Stimulated activated CD4-positive, alpha-beta T cell treated with anti-CD3 and anti-CD28 coated beads, Interleukin-1b, Interleukin-23, amount 100 ng/mL, for 24 hours (primary cell): Measurements from ENCODE around the gene MAP4K4.
"Not testable (repeated sequence)": the region's sequence is repeated elsewhere in the genome, so short reads cannot be mapped to it uniquely, and the experiment has no call there.

ENCODE experiments used
- DNase-seq, 4 experiments: peaks; one replicate each; pipeline ENCODE4 v3.0.0-alpha.2; 2020; ENCODE audit warnings: low read depth in 4 of 4, low spot score in 1 of 4

MAP4K4 gene

GRCh38 chr2:101741775-101742520 lies 44.4 kb downstream of the MAP4K4 start:
- no peak for DNase-seq

GRCh38 chr2:101742547-101742946 lies 45.0 kb downstream of the MAP4K4 start:
- no peak for DNase-seq

- DNase-seq, result no peak
Observed at GRCh38 chr2:101743288-101743687, 45.8 kb downstream of the MAP4K4 start.

GRCh38 chr2:101744832-101745231 lies 47.3 kb downstream of the MAP4K4 start:
- no peak for DNase-seq

GRCh38 chr2:101745711-101746694 lies 48.5 kb downstream of the MAP4K4 start:
- no peak for DNase-seq

GRCh38 chr2:101748000-101748399 lies 50.5 kb downstream of the MAP4K4 start:
- DNase-seq, result no peak

GRCh38 chr2:101748462-101748861 lies 51.0 kb downstream of the MAP4K4 start:
- DNase-seq, result not testable (repeated sequence)

GRCh38 chr2:101750688-101751087 lies 53.2 kb downstream of the MAP4K4 start:
- no peak for DNase-seq

- no peak for DNase-seq
Observed at GRCh38 chr2:101751276-101751815, 53.8 kb downstream of the MAP4K4 start.

GRCh38 chr2:101751875-101752619 lies 54.5 kb downstream of the MAP4K4 start:
- DNase-seq, result no peak

GRCh38 chr2:101752716-101753616 lies 55.5 kb downstream of the MAP4K4 start:
- no peak for DNase-seq

GRCh38 chr2:101753720-101754490 lies 56.4 kb downstream of the MAP4K4 start:
- no peak for DNase-seq

- DNase-seq, result no peak
Observed at GRCh38 chr2:101754618-101755017, 57.1 kb downstream of the MAP4K4 start.

- no peak for DNase-seq
Observed at GRCh38 chr2:101756266-101756665, 58.8 kb downstream of the MAP4K4 start.

GRCh38 chr2:101758001-101758400 lies 60.5 kb downstream of the MAP4K4 start:
- no peak for DNase-seq

GRCh38 chr2:101759162-101759561 lies 61.7 kb downstream of the MAP4K4 start:
- DNase-seq, result no peak

- DNase-seq, result no peak
Observed at GRCh38 chr2:101762451-101763171, 65.1 kb downstream of the MAP4K4 start.

GRCh38 chr2:101763496-101764333 lies 66.2 kb downstream of the MAP4K4 start:
- DNase-seq, result no peak
